Spinal cord (tissue), 10 donors: Measurements from ENCODE around the gene DDX31. TPM values are rescaled to one million over a fixed set of nuclear protein-coding genes. Genes with fewer than 3 reads are reported as not detected.

Experiments
- DNase-seq, 6 donors: peaks; one replicate each; pipeline versions ENCODE4 v3.0.0 to v3.0.0-alpha.2; 2013 to 2015; ENCODE audit warnings: low spot score in 6 of 6, low read depth in 4 of 6
- H3K27ac ChIP-seq: one replicate; pipeline ENCODE4 v1.5.1; 2013; ENCODE audit warnings: low read depth, low read length, control low read depth
- H3K27me3 ChIP-seq: one replicate; pipeline ENCODE4 v1.6.1; 2013; ENCODE audit warnings: low read length; ENCODE audit not compliant: control insufficient read depth, insufficient read depth
- H3K36me3 ChIP-seq: one replicate; pipeline ENCODE4 v1.6.1; 2013; ENCODE audit warnings: low read length; ENCODE audit not compliant: control insufficient read depth, insufficient read depth
- H3K4me1 ChIP-seq: one replicate; pipeline ENCODE4 v1.6.1; 2013; ENCODE audit warnings: low read length; ENCODE audit not compliant: control insufficient read depth, insufficient read depth
- H3K4me3 ChIP-seq: one replicate; pipeline ENCODE4 v1.5.1; 2013; ENCODE audit warnings: low read depth, low read length, control low read depth
- H3K9me3 ChIP-seq: one replicate; pipeline ENCODE4 v1.6.1; 2013; ENCODE audit warnings: low read length; ENCODE audit not compliant: control insufficient read depth, insufficient read depth
- WGBS: methylation state at CpG from one replicate; pipeline ENCODE4 v1.1.5; 2013; ENCODE audit warnings: missing lambda C conversion rate; ENCODE audit not compliant: insufficient coverage; 5-methylcytosine and 5-hydroxymethylcytosine counted together
- polyA plus RNA-seq, 2 donors: library from polyadenylated mRNA; unstranded; fragments of 120-200 nt; gene quantifications; one replicate each; pipeline ENCODE4 v1.2.1, GENCODE V29; 2013; ENCODE audit not compliant: insufficient read length in 2 of 2
- total RNA-seq, 2 donors: library from RNA; depleted of rRNA in 1 of 2; stranded (reverse); fragments of 120-200 nt in 1 of 2; fragments of >200 nt in 1 of 2; gene quantifications; one replicate each; pipeline versions ENCODE4 v1.2.3 to v1.2.4, GENCODE V29; 2013 to 2014
- donor health status: healthy.

DDX31 gene
- total and polyA plus RNA-seq, 4 donors = 10.5 to 17.5 (median 12.4) TPM

GRCh38 chr9:132614324-132614723 is 55.5 kb downstream of the DDX31 start:
- Histone ChIP-seq H3K4me1 (no peaks in the 10 kb centered on the region), H3K27me3 (no peaks in the 10 kb centered on the region), H3K4me3 (no peak overlapping the region), H3K27ac (no peak overlapping the region), H3K9me3 (no peaks in the 10 kb centered on the region), H3K36me3 (peaks cover 41% of the 10 kb centered on the region)
- 80% methylated on average over 6 of the region's 6 CpGs for WGBS
- no peak for DNase-seq

- H3K36me3 ChIP-seq = peaks cover 39% of the 10 kb centered on the region
- no peaks in the 10 kb centered on the region for H3K27me3 ChIP-seq
- H3K9me3 ChIP-seq = no peaks in the 10 kb centered on the region
- DNase-seq = no peak
- H3K27ac ChIP-seq = no peak overlapping the region
- no peaks in the 10 kb centered on the region for H3K4me1 ChIP-seq
- H3K4me3 ChIP-seq = no peak overlapping the region
- 87% methylated on average over 11 of the region's 12 CpGs for WGBS
These were observed 59.1 kb downstream of the DDX31 start for GRCh38 chr9:132610661-132611060.

- no peak overlapping the region for H3K4me3 ChIP-seq
- 87% methylated on average over 7 of the region's 7 CpGs for WGBS
- no peak overlapping the region for H3K27ac ChIP-seq
- H3K4me1 ChIP-seq = no peaks in the 10 kb centered on the region
- H3K36me3 ChIP-seq = peaks cover 45% of the 10 kb centered on the region
- DNase-seq = no peak
- no peaks in the 10 kb centered on the region for H3K9me3 ChIP-seq
- H3K27me3 ChIP-seq = no peaks in the 10 kb centered on the region
These were observed 60.0 kb downstream of the DDX31 start for GRCh38 chr9:132609829-132610228.

- no peaks in the 10 kb centered on the region for H3K9me3 ChIP-seq
- WGBS = 86% methylated on average over 7 of the region's 9 CpGs
- H3K36me3 ChIP-seq = peaks cover 48% of the 10 kb centered on the region
- no peak for DNase-seq
- no peak overlapping the region for H3K27ac ChIP-seq
- no peak overlapping the region for H3K4me3 ChIP-seq
- H3K27me3 ChIP-seq = no peaks in the 10 kb centered on the region
- no peaks in the 10 kb centered on the region for H3K4me1 ChIP-seq
These were observed 60.6 kb downstream of the DDX31 start for GRCh38 chr9:132609184-132609583.

- Histone ChIP-seq H3K4me1 (no peaks in the 10 kb centered on the region), H3K36me3 (peaks cover 35% of the 10 kb centered on the region), H3K4me3 (no peak overlapping the region), H3K9me3 (no peaks in the 10 kb centered on the region), H3K27me3 (no peaks in the 10 kb centered on the region), H3K27ac (no peak overlapping the region)
- 82% methylated on average over 6 of the region's 6 CpGs for WGBS
- DNase-seq = peak in 1 of 6 donors; percentile 36
These were observed 63.7 kb downstream of the DDX31 start for GRCh38 chr9:132606066-132606465.

- H3K27ac ChIP-seq = no peak overlapping the region
- H3K9me3 ChIP-seq = no peaks in the 10 kb centered on the region
- DNase-seq = no peak
- 96% methylated on average over 4 of the region's 6 CpGs for WGBS
- no peak overlapping the region for H3K4me3 ChIP-seq
- H3K36me3 ChIP-seq = peaks cover 39% of the 10 kb centered on the region
- no peaks in the 10 kb centered on the region for H3K4me1 ChIP-seq
- H3K27me3 ChIP-seq = no peaks in the 10 kb centered on the region
These were observed 64.4 kb downstream of the DDX31 start for GRCh38 chr9:132605387-132605786.

GRCh38 chr9:132602207-132602606 is 67.6 kb downstream of the DDX31 start:
- Histone ChIP-seq H3K4me1 (no peaks in the 10 kb centered on the region), H3K27ac (no peak overlapping the region), H3K4me3 (no peak overlapping the region), H3K27me3 (no peaks in the 10 kb centered on the region), H3K9me3 (no peaks in the 10 kb centered on the region), H3K36me3 (peaks cover 39% of the 10 kb centered on the region)
- DNase-seq = no peak
- WGBS = 49% methylated on average over 3 of the region's 3 CpGs

GRCh38 chr9:132600326-132600984 is 69.3 kb downstream of the DDX31 start:
- Histone ChIP-seq H3K27me3 (no peaks in the 10 kb centered on the region), H3K36me3 (peaks cover 40% of the 10 kb centered on the region), H3K9me3 (no peaks in the 10 kb centered on the region), H3K4me1 (no peaks in the 10 kb centered on the region), H3K4me3 (no peak overlapping the region), H3K27ac (no peak overlapping the region)
- DNase-seq = no peak
- WGBS = 96% methylated on average over 12 of the region's 12 CpGs

GRCh38 chr9:132597073-132597775 is 72.6 kb downstream of the DDX31 start:
- H3K27ac ChIP-seq = no peak overlapping the region
- no peak for DNase-seq
- peaks cover 9% of the 10 kb centered on the region for H3K27me3 ChIP-seq
- no peaks in the 10 kb centered on the region for H3K9me3 ChIP-seq
- H3K36me3 ChIP-seq = peaks cover 38% of the 10 kb centered on the region
- no peaks in the 10 kb centered on the region for H3K4me1 ChIP-seq
- WGBS = 97% methylated on average over 15 of the region's 16 CpGs
- no peak overlapping the region for H3K4me3 ChIP-seq

- Histone ChIP-seq H3K27ac (no peak overlapping the region), H3K4me1 (no peaks in the 10 kb centered on the region), H3K27me3 (peaks cover 19% of the 10 kb centered on the region), H3K36me3 (peaks cover 37% of the 10 kb centered on the region), H3K4me3 (no peak overlapping the region), H3K9me3 (no peaks in the 10 kb centered on the region)
- no CpG with 5 or more reads among the region's 3 CpGs for WGBS
- DNase-seq = no peak
These were observed 73.6 kb downstream of the DDX31 start for GRCh38 chr9:132596200-132596599.
